GM12892 (cell line): ENCODE data around the gene RXFP4.

ENCODE experiments used
- DNase-seq: peaks from one replicate; pipeline ENCODE4 v3.0.0; 2011; ENCODE audit not compliant: insufficient read length
- FAIRE-seq: peaks from 2 replicates; lab custom pipeline; 2011; peaks lifted over from hg19 to GRCh38; lab: Jason Lieb, UNC
- POLR2A ChIP-seq: IDR thresholded peaks from 2 replicates; pipeline ENCODE4 v1.6.1; 2011; ENCODE audit warnings: low read depth, low read length, control low read depth
- POLR2AphosphoS5 ChIP-seq: IDR thresholded peaks from 2 replicates; pipeline ENCODE4 v1.6.1; 2011; ENCODE audit warnings: low read depth, low read length, control low read depth
- TAF1 ChIP-seq: IDR thresholded peaks from 2 replicates; pipeline ENCODE4 v1.6.1; 2011; ENCODE audit warnings: low read depth, mild to moderate bottlenecking, control low read depth, low read length, borderline replicate concordance

Gene RXFP4

DNA sequence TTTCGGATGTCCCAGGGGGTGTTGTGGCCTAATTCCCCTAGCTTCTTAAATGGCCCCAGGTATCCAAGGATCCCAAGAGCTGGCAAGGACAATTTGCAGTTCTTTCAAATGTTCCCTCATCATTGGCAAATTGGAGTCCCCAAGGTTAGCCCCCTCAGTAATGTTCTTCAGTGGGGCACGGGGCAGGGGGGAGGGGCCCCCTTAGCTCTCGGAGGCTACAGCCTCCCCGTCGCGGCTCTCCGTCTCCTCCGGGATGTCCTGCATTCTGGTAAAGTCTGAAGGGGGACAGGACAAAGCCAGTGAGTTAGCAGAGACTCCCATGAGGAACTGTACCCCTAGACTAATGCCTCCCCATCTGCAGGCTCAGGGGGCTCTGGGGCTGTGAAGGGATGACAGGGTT is 6.3 kb downstream of the RXFP4 start:
- TF ChIP-seq POLR2A, result no peak
- TF ChIP-seq POLR2AphosphoS5, result no peak
- no peak for TF ChIP-seq TAF1
- FAIRE-seq (no peak), DNase-seq (no peak)

DNA sequence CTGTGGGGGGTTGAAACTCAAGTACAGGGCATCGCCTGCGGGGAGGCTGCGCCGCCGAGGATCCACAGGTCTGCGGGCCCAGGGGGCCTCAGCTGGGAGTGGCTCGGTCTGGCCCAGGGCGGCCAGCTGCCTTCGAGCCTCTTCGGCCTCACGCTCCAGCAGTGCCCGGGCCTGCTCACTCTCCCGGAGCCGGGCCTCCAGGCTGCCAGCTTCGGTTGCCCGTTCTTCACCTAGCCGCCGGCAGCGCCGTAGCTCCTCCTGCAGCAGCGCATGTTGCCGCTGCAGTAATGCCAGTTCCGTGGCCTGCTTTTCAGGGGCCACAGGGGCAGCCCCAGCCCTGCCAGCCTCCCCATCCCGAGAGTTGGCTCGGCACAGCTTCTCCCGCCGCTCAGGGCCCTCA is 9.4 kb downstream of the RXFP4 start:
- DNase-seq (peak; percentile 5), FAIRE-seq (no peak)
- TF ChIP-seq POLR2AphosphoS5 (no peak), TAF1 (no peak), POLR2A (no peak)

DNA sequence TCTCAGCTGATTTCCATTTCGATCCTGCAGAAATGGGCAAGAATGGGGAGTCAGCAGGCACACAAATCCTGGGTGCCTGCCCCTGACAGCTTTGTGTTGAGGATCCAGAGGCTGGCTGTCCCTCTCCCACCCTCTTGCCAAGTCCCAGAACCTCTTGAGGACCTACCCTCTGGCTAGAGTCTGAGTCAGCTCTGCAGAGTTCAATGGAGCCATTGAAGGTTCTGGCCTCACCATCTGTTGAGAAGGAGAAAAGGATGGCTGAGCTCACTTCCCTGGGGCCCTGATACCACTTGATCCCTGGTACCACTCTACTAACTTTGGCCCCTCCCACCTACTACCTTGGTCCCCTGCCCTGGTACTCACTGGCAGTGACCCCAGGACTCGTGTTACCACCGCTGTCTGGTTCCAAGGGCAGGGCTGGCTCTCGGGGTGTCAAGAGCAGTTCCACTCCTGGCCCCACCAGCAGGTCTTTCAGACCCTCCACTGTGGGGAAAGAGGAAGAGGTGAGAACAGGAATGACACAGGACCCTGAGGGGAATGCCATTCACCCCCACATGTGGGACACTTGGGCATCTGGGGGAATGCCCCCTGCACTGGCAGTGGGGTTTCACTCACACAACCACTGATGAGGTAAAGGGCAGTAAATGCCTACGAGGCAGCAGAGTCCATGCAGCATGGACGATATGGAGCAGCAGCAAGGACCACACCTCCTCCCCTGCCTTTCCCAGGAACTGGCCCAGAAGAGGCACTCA is 10.5 kb downstream of the RXFP4 start:
- TF ChIP-seq TAF1 (no peak), POLR2A (peak; percentile 13; the same call in 1 of the 2 replicates), POLR2AphosphoS5 (0 out of 2 replicates have a peak, but pooled peaks have one; percentile 39)
- no peak for FAIRE-seq
- DNase-seq, result peak; percentile 9

DNA sequence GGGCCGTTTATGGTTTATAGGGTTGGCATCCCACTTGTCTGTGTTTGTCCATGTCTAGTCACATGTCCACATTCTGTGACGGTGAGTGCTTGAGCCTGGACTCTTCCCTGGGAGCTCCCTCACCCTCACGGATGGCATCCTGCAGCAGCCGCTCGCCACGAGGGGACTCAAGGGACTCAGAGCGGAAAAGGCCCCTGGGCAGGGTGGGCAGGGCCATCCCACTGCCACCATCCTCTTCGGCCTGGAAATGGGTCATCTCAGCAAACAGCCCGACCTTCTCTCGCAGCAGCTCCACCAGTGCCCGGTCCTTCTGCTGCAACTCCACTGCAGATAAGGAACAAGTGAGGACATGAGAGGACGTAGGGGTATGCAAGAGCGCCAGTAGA is 11.1 kb downstream of the RXFP4 start:
- DNase-seq, result peak; percentile 9
- TF ChIP-seq POLR2A, result no peak
- TF ChIP-seq TAF1, result no peak
- no peak for TF ChIP-seq POLR2AphosphoS5
- no peak for FAIRE-seq

DNA sequence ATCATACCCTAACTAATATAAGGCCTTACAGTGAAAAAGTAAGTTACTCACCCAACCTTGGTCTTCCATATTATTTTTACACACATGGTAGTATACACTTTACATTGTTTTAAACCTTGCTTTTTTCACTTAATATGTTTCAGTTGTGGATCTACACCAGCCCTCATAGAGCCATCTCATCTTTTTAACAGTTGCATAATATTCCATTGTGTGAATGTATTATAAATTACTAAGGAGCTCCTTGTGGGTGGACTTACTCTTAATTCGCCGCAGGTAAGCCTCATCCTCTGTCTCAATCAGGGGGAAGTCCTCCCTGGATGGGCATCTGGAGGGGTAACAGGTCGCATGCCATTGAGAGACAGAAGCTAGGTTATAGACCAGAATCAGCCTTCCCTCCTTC is 13.2 kb downstream of the RXFP4 start:
- no peak for TF ChIP-seq POLR2A
- TF ChIP-seq POLR2AphosphoS5, result no peak
- TF ChIP-seq TAF1, result no peak
- FAIRE-seq, result no peak
- no peak for DNase-seq

DNA sequence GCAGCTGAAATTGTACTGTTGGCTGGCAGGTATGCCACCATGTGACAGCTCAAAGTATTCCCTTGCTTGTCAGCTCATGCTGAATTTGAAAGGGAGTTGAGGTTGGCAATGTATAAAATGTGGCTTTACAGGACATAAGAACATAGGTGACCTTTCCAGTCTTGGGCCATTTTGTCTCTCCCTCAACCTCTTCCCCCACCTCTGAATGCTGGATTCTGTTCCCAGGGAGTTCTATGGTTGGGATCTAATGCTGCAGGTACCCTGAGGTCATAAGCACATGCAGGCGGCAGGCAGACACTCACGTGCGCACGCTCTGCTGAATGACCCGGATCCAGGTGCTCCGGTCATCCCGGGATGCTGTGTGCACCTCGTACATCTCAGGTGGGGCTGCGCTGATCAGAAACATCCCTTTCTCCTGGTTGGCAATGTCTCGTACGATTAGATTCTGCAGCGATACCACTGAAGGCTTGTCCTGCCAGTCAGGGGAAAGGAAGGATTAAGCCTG is 16.0 kb downstream of the RXFP4 start:
- no peak for DNase-seq
- FAIRE-seq, result no peak
- TF ChIP-seq POLR2AphosphoS5 (no peak), TAF1 (no peak), POLR2A (no peak)

DNA sequence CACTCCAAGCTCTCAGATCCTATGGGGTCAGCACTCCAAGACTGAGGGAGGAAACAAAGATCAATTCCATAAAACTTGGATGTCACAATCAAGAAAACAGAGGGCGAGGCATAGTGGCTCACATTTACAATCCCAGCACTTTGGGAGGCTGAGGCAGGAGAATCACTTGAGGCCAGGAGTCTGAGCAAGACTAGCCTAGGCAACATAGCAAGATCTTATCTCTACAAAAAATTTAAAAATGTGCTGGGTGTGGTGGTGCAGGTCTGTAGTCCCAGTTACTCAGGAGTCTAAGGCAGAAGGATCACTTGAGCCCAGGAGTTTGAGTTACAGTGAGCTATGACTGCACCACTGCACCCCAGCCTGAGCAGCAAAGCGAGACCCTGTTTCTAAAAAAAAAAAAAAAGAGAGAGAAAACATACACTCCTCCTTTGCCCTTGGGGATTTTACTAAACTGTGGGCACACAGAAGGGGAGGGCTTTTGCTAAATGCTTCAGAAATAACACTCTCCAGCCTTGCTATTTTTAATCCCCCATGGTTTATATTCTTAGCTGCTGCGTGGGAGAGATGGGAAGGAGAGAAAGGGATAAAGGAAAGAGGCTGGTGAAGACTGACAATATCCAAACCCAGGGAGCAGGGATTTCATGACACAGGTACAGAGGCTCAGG is 18.8 kb downstream of the RXFP4 start:
- FAIRE-seq, result no peak

DNA sequence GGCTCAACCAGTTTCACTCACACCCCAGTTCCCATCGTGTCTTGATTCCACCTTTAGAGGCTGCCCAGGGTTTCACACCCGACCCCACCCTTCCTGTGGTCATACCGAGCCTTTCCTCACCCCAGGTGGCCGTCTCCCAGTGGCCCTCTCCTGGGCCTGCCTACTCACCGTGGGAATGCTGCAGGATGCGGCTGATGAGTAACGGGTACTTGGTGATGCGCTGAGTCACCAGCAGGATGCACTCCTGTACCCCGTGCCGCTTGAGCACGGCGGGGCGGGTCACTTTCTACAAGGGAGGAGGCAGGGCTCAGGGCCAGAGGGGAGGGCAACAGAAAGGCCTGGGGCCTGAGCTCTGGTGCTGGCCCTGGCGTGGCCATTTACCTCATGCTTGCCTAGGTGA is 20.5 kb downstream of the RXFP4 start:
- TF ChIP-seq TAF1 (no peak), POLR2AphosphoS5 (no peak), POLR2A (no peak)
- DNase-seq, result no peak
- no peak for FAIRE-seq

More for the DNA sequence above, 18.8 kb downstream of the RXFP4 start:
- no peak for TF ChIP-seq TAF1
- no peak for DNase-seq

DNA sequence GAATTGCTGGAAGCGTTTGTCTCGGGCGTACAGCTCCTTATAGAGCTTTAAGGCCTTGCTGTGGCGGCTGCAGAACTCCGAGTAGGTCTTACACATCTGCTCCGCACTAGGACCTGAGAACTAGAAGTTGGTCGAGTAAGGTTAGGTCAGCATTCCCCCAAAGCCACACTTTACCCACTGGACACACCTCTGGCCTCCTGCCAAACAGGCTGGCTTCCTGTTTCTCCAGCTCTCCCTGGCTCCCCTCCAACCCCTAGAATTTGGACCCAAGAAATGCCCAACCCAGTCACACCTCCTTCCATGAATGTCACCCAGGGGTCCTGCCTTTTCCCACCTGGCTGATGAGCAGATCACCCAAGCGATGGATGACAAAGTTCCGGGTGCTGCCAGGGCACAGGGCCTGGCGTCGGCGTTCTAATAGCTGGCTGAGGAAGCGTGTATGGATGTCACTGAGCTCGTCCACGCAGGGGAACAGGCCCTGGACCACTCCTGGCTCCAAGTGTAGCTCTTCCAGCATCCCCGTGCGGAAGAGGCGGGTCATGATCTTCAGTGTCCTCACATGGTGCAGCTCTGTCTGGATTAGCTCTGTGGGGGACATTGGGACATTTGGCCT is 21.3 kb downstream of the RXFP4 start:
- FAIRE-seq, result no peak
- TF ChIP-seq TAF1 (no peak), POLR2AphosphoS5 (no peak), POLR2A (no peak)
- DNase-seq, result no peak

DNA sequence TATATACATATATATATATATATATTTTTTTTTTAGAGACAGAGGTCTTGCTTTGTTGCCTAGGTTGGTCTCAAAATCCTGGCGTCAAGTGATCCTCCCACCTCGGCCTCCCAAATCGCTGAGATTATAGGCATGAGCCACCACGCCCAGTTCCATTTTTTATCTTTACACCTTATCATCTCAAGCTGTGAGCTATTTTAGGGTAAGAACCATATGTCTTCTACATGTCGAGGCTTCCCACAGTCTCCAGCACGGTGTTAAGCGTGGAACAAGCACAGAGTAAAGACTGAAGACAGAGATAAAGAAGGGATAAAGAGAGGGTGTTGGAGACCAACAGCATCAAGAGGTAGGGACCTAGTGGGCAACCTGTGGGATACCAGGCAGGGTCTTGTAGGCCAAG is 22.8 kb downstream of the RXFP4 start:
- no peak for TF ChIP-seq TAF1
- no peak for TF ChIP-seq POLR2AphosphoS5
- TF ChIP-seq POLR2A, result no peak
- FAIRE-seq (no peak), DNase-seq (no peak)

DNA sequence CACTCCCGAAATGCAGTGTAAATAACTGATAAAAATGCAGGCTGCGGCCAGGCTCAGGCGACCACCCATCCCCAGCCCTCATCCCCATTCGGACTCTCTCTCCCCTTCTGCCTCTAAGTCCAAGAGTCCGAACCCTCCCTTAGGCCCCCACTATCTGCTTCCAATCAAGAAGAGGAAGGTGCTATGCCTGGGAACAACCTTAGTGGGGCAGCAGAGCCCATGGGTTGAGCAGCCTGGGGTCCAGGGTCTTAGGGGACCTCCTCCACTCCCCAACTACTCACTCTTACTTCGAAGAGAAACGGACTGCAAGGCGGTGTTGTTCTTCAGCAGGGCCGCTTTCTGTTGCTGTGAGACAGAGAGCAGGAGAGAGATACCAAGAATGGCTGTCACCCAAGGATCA is 24.7 kb downstream of the RXFP4 start:
- no peak for TF ChIP-seq POLR2A
- no peak for FAIRE-seq
- DNase-seq, result no peak
